H1 (cell line): Measurements from ENCODE around the gene PAGE2. TPM values are rescaled to one million over a fixed set of nuclear protein-coding genes. Genes with fewer than 3 reads are reported as not detected.

ENCODE experiments used
- CTCF ChIA-PET: fragments of 300-600 bp; sonication (Branson Sonifier 250); formaldehyde crosslinking; loops from one replicate; lab custom pipeline; 2021; ENCODE audit not compliant: partially characterized antibody; lab: Charles Lee
- POLR2A ChIA-PET: fragments of 300-600 bp; sonication (Branson Sonifier 250); formaldehyde crosslinking; loops from one replicate; lab custom pipeline; 2021; ENCODE audit warnings: inconsistent platforms; ENCODE audit not compliant: partially characterized antibody; lab: Charles Lee
- DNase-seq, 2 experiments: peaks; one replicate each; pipeline versions ENCODE4 v3.0.0 to v3.0.0-alpha.2; 2010 to 2022; ENCODE audit warnings: low spot score in 2 of 2, low read depth in 1 of 2, mixed read lengths in 1 of 2
- FAIRE-seq: peaks from 2 replicates; lab custom pipeline; 2011; peaks lifted over from hg19 to GRCh38; lab: Jason Lieb, UNC
- H2AFZ ChIP-seq: 2 replicates; pipeline ENCODE4 v1.8.1; 2012; ENCODE audit warnings: low read length, inconsistent platforms
- H2AK5ac ChIP-seq: 2 replicates; pipeline ENCODE4 v1.6.1; 2013; ENCODE audit warnings: low read depth, low read length
- H2BK120ac ChIP-seq: replicated peaks from 2 replicates; pipeline ENCODE3; 2013; ENCODE audit warnings: low read depth, low read length, inconsistent platforms
- H2BK12ac ChIP-seq: 2 replicates; pipeline ENCODE4 v1.6.1; 2013; ENCODE audit warnings: low read depth, low read length
- H2BK15ac ChIP-seq: 2 replicates; pipeline ENCODE4 v1.6.1; 2013; ENCODE audit warnings: low read length
- H2BK20ac ChIP-seq: 2 replicates; pipeline ENCODE4 v1.6.1; 2013; ENCODE audit warnings: low read length
- H2BK5ac ChIP-seq: 2 replicates; pipeline ENCODE4 v1.6.1; 2013; ENCODE audit warnings: low read depth, low read length
- H3K14ac ChIP-seq: 2 replicates; pipeline ENCODE4 v1.6.1; 2013; ENCODE audit warnings: inconsistent platforms; ENCODE audit not compliant: insufficient read length
- H3K18ac ChIP-seq: 2 replicates; pipeline ENCODE4 v1.6.1; 2013; ENCODE audit warnings: low read length; ENCODE audit errors: extremely low read depth
- H3K23ac ChIP-seq: 2 replicates; pipeline ENCODE4 v1.6.1; 2013; ENCODE audit warnings: inconsistent platforms; ENCODE audit not compliant: insufficient read length
- H3K23me2 ChIP-seq: 2 replicates; pipeline ENCODE4 v1.6.1; 2013; ENCODE audit warnings: low read depth, low read length
- H3K27ac ChIP-seq: 2 replicates; pipeline ENCODE4 v1.6.1; 2011; ENCODE audit warnings: low read depth, low read length, inconsistent platforms
- H3K27me3 ChIP-seq, 4 experiments: replicated peaks in 1 of 4; 1 replicate in 1 of 4; 2 replicates in 3 of 4; pipeline versions ENCODE4 v1.6.1 to v1.8.1; 2011 to 2013; ENCODE audit warnings: low read length in 3 of 4, mild to moderate bottlenecking in 3 of 4, inconsistent platforms in 2 of 4, mixed read lengths in 2 of 4, moderate library complexity in 1 of 4; ENCODE audit not compliant: control insufficient read depth in 3 of 4, insufficient read depth in 3 of 4; ENCODE audit errors: extremely low read depth in 1 of 4
- H3K36me3 ChIP-seq, 4 experiments: 2 replicates each; pipeline versions ENCODE4 v1.6.1 to v1.8.1; 2011 to 2013; ENCODE audit warnings: mild to moderate bottlenecking in 4 of 4, low read length in 3 of 4, moderate library complexity in 2 of 4, control low read depth in 1 of 4, inconsistent platforms in 1 of 4; ENCODE audit not compliant: insufficient read depth in 4 of 4, control insufficient read depth in 2 of 4
- H3K4ac ChIP-seq: replicated peaks from 2 replicates; pipeline ENCODE3; 2013; ENCODE audit warnings: low read length, low read depth, mixed read lengths, inconsistent platforms; ENCODE audit not compliant: insufficient read length
- H3K4me1 ChIP-seq, 4 experiments: replicated peaks in 1 of 4; 1 replicate in 1 of 4; 2 replicates in 3 of 4; pipeline versions ENCODE4 v1.6.1 to v1.8.1; 2011 to 2013; ENCODE audit warnings: low read length in 3 of 4, inconsistent platforms in 2 of 4, mixed read lengths in 1 of 4; ENCODE audit not compliant: insufficient read depth in 4 of 4, control insufficient read depth in 3 of 4
- H3K4me2 ChIP-seq, 2 experiments: 2 replicates each; pipeline versions ENCODE4 v1.6.1 to v1.8.1; 2011 to 2013; ENCODE audit warnings: low read depth in 2 of 2, low read length in 2 of 2, control low read depth in 1 of 2, inconsistent platforms in 1 of 2, mild to moderate bottlenecking in 1 of 2; ENCODE audit not compliant: insufficient read depth in 1 of 2
- H3K4me3 ChIP-seq, 4 experiments: fragments of 200-600, 300-600 bp in 1 of 4; sonication (generic), shearing (Covaris generic), sonication (Bioruptor Twin) in 1 of 4; 2 replicates each; pipeline versions ENCODE4 v1.5.1 to v1.8.1; 2011 to 2016; ENCODE audit warnings: low read length in 4 of 4, low read depth in 3 of 4, control low read depth in 2 of 4, inconsistent platforms in 2 of 4, mild to moderate bottlenecking in 2 of 4, mixed read lengths in 1 of 4, moderate library complexity in 1 of 4; ENCODE audit not compliant: insufficient read depth in 2 of 4; ENCODE audit errors: extremely low read depth in 1 of 4
- H3K56ac ChIP-seq: replicated peaks from 2 replicates; pipeline ENCODE3; 2013; ENCODE audit warnings: low read depth, mild to moderate bottlenecking, mixed read lengths, low read length, inconsistent platforms; ENCODE audit not compliant: insufficient read length
- H3K79me1 ChIP-seq: 2 replicates; pipeline ENCODE4 v1.6.1; 2013; ENCODE audit warnings: low read depth, low read length, control low read depth
- H3K79me2 ChIP-seq, 2 experiments: 2 replicates each; pipeline versions ENCODE4 v1.6.1 to v1.8.1; 2012 to 2013; ENCODE audit warnings: low read length in 2 of 2, mild to moderate bottlenecking in 2 of 2, inconsistent platforms in 1 of 2; ENCODE audit not compliant: insufficient read depth in 2 of 2, control insufficient read depth in 1 of 2
- H3K9ac ChIP-seq, 4 experiments: replicated peaks in 1 of 4; 1 replicate in 1 of 4; 2 replicates in 3 of 4; pipeline versions ENCODE4 v1.6.1 to v1.8.1; 2011 to 2013; ENCODE audit warnings: low read depth in 3 of 4, low read length in 3 of 4, control low read depth in 2 of 4, mild to moderate bottlenecking in 2 of 4, moderate library complexity in 2 of 4, inconsistent platforms in 1 of 4; ENCODE audit errors: extremely low read depth in 1 of 4
- H3K9me3 ChIP-seq, 2 experiments: 2 replicates each; pipeline versions ENCODE4 v1.6.1 to v1.8.1; 2012 to 2013; ENCODE audit warnings: mild to moderate bottlenecking in 2 of 2, moderate library complexity in 2 of 2, control low read depth in 1 of 2, inconsistent platforms in 1 of 2, low read depth in 1 of 2, low read length in 1 of 2, mixed read lengths in 1 of 2; ENCODE audit not compliant: insufficient read depth in 2 of 2
- H4K20me1 ChIP-seq, 2 experiments: replicated peaks in 1 of 2; 2 replicates each; pipeline versions ENCODE3 to v1.8.1; 2011 to 2013; ENCODE audit warnings: inconsistent platforms in 2 of 2, low read length in 2 of 2, mild to moderate bottlenecking in 1 of 2; ENCODE audit not compliant: insufficient read depth in 2 of 2, control insufficient read depth in 1 of 2
- H4K5ac ChIP-seq: 2 replicates; pipeline ENCODE4 v1.6.1; 2013; ENCODE audit warnings: low read length, low read depth, mixed read lengths, inconsistent platforms; ENCODE audit not compliant: insufficient read length
- H4K8ac ChIP-seq: 2 replicates; pipeline ENCODE4 v1.8.0; 2013; ENCODE audit warnings: mild to moderate bottlenecking, moderate library complexity, low read length, inconsistent platforms; ENCODE audit not compliant: insufficient read depth; ENCODE audit errors: extremely low read depth
- H4K91ac ChIP-seq: replicated peaks from 2 replicates; pipeline ENCODE3; 2013; ENCODE audit warnings: low read length, mixed read lengths, inconsistent platforms; ENCODE audit not compliant: insufficient read length
- BCL11A ChIP-seq, 2 experiments: IDR thresholded peaks; one replicate each; pipeline ENCODE4 v1.6.1; 2011; ENCODE audit warnings: low read depth in 2 of 2, low read length in 2 of 2, mild to moderate bottlenecking in 2 of 2
- GABPA ChIP-seq: IDR thresholded peaks from 2 replicates; pipeline ENCODE4 v1.6.1; 2011; ENCODE audit warnings: mild to moderate bottlenecking, low read length, moderate library complexity, borderline replicate concordance; ENCODE audit not compliant: insufficient read depth
- polyA plus RNA-seq, 7 experiments: library from polyadenylated mRNA; depleted of rRNA in 3 of 7; stranded (reverse) in 5 of 7; unstranded in 2 of 7; fragments of >200 nt in 5 of 7; fragments of 200-250 nt in 2 of 7; gene quantifications; 1 replicate in 5 of 7; 2 replicates in 1 of 7; 4 replicates in 1 of 7; pipeline versions ENCODE4 v1.2.1 to v1.2.3, GENCODE V29; 2011 to 2013; ENCODE audit warnings: missing spikeins in 2 of 7, mixed read lengths in 2 of 7
- total RNA-seq: library from RNA; stranded (reverse); fragmentation: NEBNext Ultra II Directional; extraction: Animal tissue kit (Norgen Biotek cat#: 25700); gene quantifications from 2 replicates; pipeline ENCODE4 v1.2.1, GENCODE V29; 2021

The PAGE2 gene
- total and polyA plus RNA-seq, 2 of the 8 experiments (the other 6 are each of a cell fraction or from before 2014, with no cell fraction given), result not detected

DNA sequence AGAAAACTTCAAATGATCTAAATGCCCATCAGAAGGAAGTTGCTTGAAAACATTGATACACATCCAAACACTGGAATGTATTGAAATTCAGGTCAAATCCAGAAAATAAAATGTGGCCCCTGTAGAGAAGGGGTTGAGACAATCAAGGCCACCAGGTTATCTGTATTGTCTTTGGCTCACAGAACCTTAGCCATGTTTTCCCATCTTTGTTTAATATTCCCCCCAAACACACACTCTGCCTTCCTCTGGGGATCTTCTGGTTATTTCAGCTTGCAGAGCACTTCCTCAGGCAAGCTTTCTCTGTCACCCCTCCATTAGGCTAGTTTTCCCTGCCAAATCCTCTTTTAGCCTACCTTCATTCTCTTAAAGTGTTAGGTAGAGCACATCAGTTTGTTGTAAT lies 30.5 kb downstream of the PAGE2 start:
- no peak overlapping the region for H3K23ac ChIP-seq
- no peak overlapping the region for H4K8ac ChIP-seq
- H2BK12ac ChIP-seq, result no peak overlapping the region
- no peak overlapping the region for H3K4me2 ChIP-seq
- no peak overlapping the region for H2BK15ac ChIP-seq
- H3K9ac ChIP-seq, result no peak overlapping the region
- H3K79me1 ChIP-seq, result no peaks in the 10 kb centered on the region
- FAIRE-seq (no peak), DNase-seq (no peak)
- no peaks in the 10 kb centered on the region for H3K79me2 ChIP-seq
- no peaks in the 10 kb centered on the region for H3K23me2 ChIP-seq
- no peak overlapping the region for H2BK5ac ChIP-seq
- no peak overlapping the region for H3K18ac ChIP-seq
- H2AK5ac ChIP-seq, result no peak overlapping the region
- H3K4ac ChIP-seq, result no peak overlapping the region
- H4K91ac ChIP-seq, result no peak overlapping the region
- no peaks in the 10 kb centered on the region for H4K20me1 ChIP-seq
- H3K56ac ChIP-seq, result no peak overlapping the region
- no peak overlapping the region for H2BK20ac ChIP-seq
- no peak overlapping the region for H3K4me3 ChIP-seq
- no peak overlapping the region for H2BK120ac ChIP-seq
- no peak overlapping the region for H3K27ac ChIP-seq
- no peak overlapping the region for H2AFZ ChIP-seq
- H3K36me3 ChIP-seq, result no peaks in the 10 kb centered on the region
- POLR2A ChIA-PET, result no interaction called here
- H3K9me3 ChIP-seq, result no peaks in the 10 kb centered on the region; a peak in 1 of 4 replicates
- no peaks in the 10 kb centered on the region for H3K4me1 ChIP-seq
- CTCF ChIA-PET, result interaction anchor here (0.6 kb wide), 1 partner anchor 964 kb away, joined by 3 read pairs; no protein-coding TSS in a partner anchor
- H3K27me3 ChIP-seq, result no peaks in the 10 kb centered on the region
- no peak overlapping the region for H3K14ac ChIP-seq
- H4K5ac ChIP-seq, result no peak overlapping the region
- TF ChIP-seq GABPA (no peak), BCL11A (IDR thresholded peaks at IDR 0.05; ENCODE audit: low read depth in 2 of 2, low read length in 2 of 2) (no peak)
